AG04449 (cell line): ENCODE results near the gene STAG1.
"Not testable (repeated sequence)": the region's sequence is repeated elsewhere in the genome, so short reads cannot be mapped to it uniquely, and the experiment has no call there.

Experiments
- CTCF ChIA-PET: fragments of 350-600 bp; formaldehyde crosslinking; extraction: SDS; loops from one replicate; lab custom pipeline; 2021; ENCODE audit warnings: antibody characterized with exemption; lab: Yijun Ruan, JAX
- POLR2A ChIA-PET: fragments of 400-600, 350-600 bp; formaldehyde crosslinking; extraction: SDS; loops from one replicate; lab custom pipeline; 2020; ENCODE audit warnings: antibody characterized with exemption, inconsistent platforms; lab: Yijun Ruan, JAX
- DNase-seq: peaks from one replicate; pipeline ENCODE4 v3.0.0-alpha.2; 2010; ENCODE audit warnings: low read depth, low spot score
- H3K4me3 ChIP-seq: 2 replicates; pipeline ENCODE4 v1.5.1; 2011; ENCODE audit warnings: low read depth, mild to moderate bottlenecking, control low read depth, low read length
- TF ChIP-seq, protein P1 (sequence below): IDR thresholded peaks from one replicate; pipeline ENCODE4 v1.5.1; 2011; ENCODE audit warnings: mild to moderate bottlenecking, moderate library complexity, low read length, control low read depth, inconsistent platforms; ENCODE audit not compliant: insufficient read depth; ENCODE audit errors: missing control alignments

The STAG1 gene

DNA sequence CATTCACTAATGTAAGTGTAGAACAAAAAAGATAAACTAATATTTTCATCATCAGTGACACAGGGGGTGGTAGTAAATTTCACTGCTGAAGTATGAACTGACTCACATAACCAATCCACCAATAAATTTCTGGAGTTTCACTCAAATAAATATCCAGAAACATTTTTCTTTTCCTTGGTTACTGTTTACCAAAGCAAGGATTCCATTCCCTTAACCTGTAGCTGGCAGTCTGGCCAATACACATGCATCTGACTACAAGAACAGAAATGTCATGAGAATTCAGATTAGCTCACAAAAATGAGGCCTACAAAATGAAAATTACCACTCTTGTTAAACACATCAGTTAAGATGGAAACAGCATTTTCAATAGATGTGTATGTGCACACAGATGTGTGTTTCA is 80.3 kb downstream of the STAG1 start:
- no peak overlapping the region for H3K4me3 ChIP-seq
- POLR2A ChIA-PET: no interaction called here
- CTCF ChIA-PET: interaction anchor here (1.5 kb wide), 1 partner anchor 14 kb away, joined by 3 read pairs; no protein-coding TSS in a partner anchor
- peak; percentile 40 for DNase-seq
- TF ChIP-seq, protein P1, sequence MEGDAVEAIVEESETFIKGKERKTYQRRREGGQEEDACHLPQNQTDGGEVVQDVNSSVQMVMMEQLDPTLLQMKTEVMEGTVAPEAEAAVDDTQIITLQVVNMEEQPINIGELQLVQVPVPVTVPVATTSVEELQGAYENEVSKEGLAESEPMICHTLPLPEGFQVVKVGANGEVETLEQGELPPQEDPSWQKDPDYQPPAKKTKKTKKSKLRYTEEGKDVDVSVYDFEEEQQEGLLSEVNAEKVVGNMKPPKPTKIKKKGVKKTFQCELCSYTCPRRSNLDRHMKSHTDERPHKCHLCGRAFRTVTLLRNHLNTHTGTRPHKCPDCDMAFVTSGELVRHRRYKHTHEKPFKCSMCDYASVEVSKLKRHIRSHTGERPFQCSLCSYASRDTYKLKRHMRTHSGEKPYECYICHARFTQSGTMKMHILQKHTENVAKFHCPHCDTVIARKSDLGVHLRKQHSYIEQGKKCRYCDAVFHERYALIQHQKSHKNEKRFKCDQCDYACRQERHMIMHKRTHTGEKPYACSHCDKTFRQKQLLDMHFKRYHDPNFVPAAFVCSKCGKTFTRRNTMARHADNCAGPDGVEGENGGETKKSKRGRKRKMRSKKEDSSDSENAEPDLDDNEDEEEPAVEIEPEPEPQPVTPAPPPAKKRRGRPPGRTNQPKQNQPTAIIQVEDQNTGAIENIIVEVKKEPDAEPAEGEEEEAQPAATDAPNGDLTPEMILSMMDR: no peak

DNA sequence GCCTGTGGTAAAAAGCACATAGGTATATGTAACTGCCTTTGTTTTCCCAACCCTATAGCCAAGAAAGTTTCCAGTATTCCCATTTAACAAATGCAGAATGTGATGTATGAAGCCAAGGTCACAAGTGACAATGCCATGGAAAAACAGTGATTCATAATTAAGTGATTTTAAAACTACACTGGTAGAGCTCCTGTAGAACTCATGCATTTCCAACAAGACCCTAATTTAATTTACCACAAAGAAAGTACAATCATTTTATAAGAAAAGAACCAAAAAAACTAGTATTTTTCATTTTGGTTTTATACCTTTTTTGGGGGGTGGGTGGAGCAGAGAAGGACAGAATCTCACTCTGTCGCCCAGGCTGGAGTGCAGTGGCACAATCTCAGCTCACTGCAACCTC is 82.0 kb downstream of the STAG1 start:
- no peak overlapping the region for H3K4me3 ChIP-seq
- ChIA-PET CTCF (interaction anchor here (0.6 to 1.6 kb wide), 4 partner anchors 24 to 344 kb away, joined by 3 to 4 read pairs (median 3); no protein-coding TSS in a partner anchor), POLR2A (no interaction called here)
- TF ChIP-seq, protein P1: no peak
- no peak for DNase-seq

GRCh38 chr3:136667081-136667480 is 85.1 kb downstream of the STAG1 start:
- ChIA-PET POLR2A (no interaction called here), CTCF (no interaction called here)
- DNase-seq: no peak
- TF ChIP-seq, protein P1: no peak
- H3K4me3 ChIP-seq: no peak overlapping the region

DNA sequence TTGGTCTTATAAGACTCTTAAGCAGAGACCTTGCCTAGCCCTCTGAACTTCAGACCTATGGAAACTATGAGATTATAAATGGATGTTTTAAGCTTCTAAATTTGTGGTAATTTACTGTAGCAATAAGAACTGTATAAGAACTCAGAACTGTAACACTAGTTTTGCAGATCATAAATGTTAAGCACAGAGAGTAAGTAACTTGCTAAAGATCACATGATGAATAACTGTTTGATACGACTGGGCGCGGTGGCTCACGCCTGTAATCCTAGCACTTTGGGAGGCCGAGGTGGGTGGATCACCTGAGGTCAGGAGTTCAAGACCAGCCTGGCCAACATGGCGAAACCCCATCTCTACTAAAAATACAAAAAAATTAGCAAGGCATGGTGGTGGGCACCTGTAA is 85.9 kb downstream of the STAG1 start:
- H3K4me3 ChIP-seq, DNase-seq, CTCF ChIA-PET, POLR2A ChIA-PET: not testable (repeated sequence)

DNA sequence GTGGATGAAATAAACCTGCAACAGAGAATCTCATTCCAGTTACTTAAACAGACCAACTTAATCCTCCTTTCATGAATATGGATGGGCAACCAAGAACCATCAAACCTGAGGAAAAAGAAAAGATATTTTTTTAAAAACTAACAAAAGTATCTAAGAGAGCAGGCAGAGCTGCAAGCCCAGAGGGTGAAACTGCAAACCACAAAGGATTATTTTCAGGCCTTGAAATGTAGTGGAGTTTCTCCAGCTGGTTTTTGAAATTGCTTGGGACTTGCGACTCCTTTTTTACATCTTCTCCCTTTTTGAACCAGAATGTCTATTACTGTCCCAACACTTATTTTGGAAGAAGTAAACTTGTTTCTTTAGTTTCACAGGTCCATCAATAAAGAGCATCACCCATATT is 87.4 kb downstream of the STAG1 start:
- TF ChIP-seq, protein P1: no peak
- H3K4me3 ChIP-seq: no peak overlapping the region
- no peak for DNase-seq
- POLR2A ChIA-PET: no interaction called here
- CTCF ChIA-PET: no interaction called here

DNA sequence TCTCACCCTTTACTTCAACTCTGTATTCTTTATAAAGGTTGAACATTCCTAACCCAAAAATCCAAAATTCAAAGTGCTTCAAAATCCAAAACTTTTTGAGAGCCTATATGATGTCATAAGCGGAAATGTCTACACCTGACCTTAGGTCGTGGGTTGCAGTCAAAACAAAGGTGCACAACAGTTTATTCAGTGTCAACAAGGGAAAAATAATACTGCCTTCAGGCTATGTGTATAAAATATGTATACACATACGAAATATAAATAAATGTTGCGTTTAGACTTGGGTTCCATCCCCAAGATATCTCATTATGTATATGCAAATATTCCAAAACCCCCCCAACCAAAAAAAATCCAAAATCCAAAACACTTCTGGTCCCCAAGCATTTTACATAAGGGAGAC is 90.9 kb downstream of the STAG1 start:
- DNase-seq: no peak
- CTCF ChIA-PET: no interaction called here

More for the DNA sequence above, 90.9 kb downstream of the STAG1 start:
- POLR2A ChIA-PET: no interaction called here
- H3K4me3 ChIP-seq: no peak overlapping the region
- TF ChIP-seq, protein P1: no peak
